Neural progenitor cell (in vitro differentiated cells): ENCODE measurements around the gene LCP1. TPM values are rescaled to one million over a fixed set of nuclear protein-coding genes. Genes with fewer than 3 reads are reported as not detected.

Source experiments
- DNase-seq: peaks from one replicate; pipeline ENCODE4 v3.0.0-alpha.2; 2016; ENCODE audit warnings: low spot score
- H2AFZ ChIP-seq: fragments of 200-600 bp; sonication (generic); replicated peaks from 2 replicates; pipeline ENCODE4 v1.6.1; 2016; ENCODE audit warnings: antibody characterized with exemption
- H3F3A ChIP-seq: fragments of 200-600 bp; sonication (generic); 2 replicates; pipeline ENCODE4 v1.6.1; 2016; ENCODE audit warnings: antibody characterized with exemption, low read depth
- H3K27ac ChIP-seq: fragments of 200-600 bp; sonication (generic); 2 replicates; pipeline ENCODE4 v1.5.1; 2016; ENCODE audit warnings: mild to moderate bottlenecking
- H3K27me3 ChIP-seq: fragments of 200-600 bp; sonication (generic); 2 replicates; pipeline ENCODE4 v1.6.1; 2016; ENCODE audit warnings: mild to moderate bottlenecking, moderate library complexity
- H3K36me3 ChIP-seq: fragments of 200-600 bp; sonication (generic); 2 replicates; pipeline ENCODE4 v1.5.1; 2016
- H3K4me1 ChIP-seq: fragments of 200-600 bp; sonication (generic); 2 replicates; pipeline ENCODE4 v1.6.1; 2016; ENCODE audit warnings: mixed run types
- H3K4me2 ChIP-seq: fragments of 200-600 bp; sonication (generic); 2 replicates; pipeline ENCODE4 v1.6.1; 2016
- H3K4me3 ChIP-seq: fragments of 200-600 bp; sonication (generic); 2 replicates; pipeline ENCODE4 v1.5.1; 2016
- H3K79me2 ChIP-seq: fragments of 200-600 bp; sonication (generic); 2 replicates; pipeline ENCODE4 v1.6.1; 2016; ENCODE audit warnings: low read depth
- H3K9ac ChIP-seq: fragments of 200-600 bp; sonication (generic); 2 replicates; pipeline ENCODE4 v1.6.1; 2016
- H3K9me3 ChIP-seq: fragments of 200-600 bp; sonication (generic); 2 replicates; pipeline ENCODE4 v1.5.1; 2016; ENCODE audit warnings: low read depth
- H4K20me1 ChIP-seq: fragments of 200-600 bp; sonication (generic); 2 replicates; pipeline ENCODE4 v1.6.1; 2016; ENCODE audit warnings: low read depth
- H3K27ac Mint-ChIP-seq: 3 replicates; pipeline ENCODE4 v1.8.0; 2021; ENCODE audit warnings: mixed read lengths
- H3K27me3 Mint-ChIP-seq: 2 replicates; pipeline ENCODE4 v1.8.0; 2022; ENCODE audit warnings: low read depth, mild to moderate bottlenecking, inconsistent platforms, moderate library complexity, mixed read lengths; ENCODE audit not compliant: insufficient read depth
- H3K36me3 Mint-ChIP-seq: 3 replicates; pipeline ENCODE4 v1.8.0; 2021; ENCODE audit warnings: mixed read lengths
- H3K4me1 Mint-ChIP-seq: 3 replicates; pipeline ENCODE4 v1.8.0; 2021; ENCODE audit warnings: mixed read lengths
- H3K4me3 Mint-ChIP-seq: 3 replicates; pipeline ENCODE4 v1.8.0; 2021; ENCODE audit warnings: mild to moderate bottlenecking, moderate library complexity, mixed read lengths
- H3K9me3 Mint-ChIP-seq: 3 replicates; pipeline ENCODE4 v1.8.0; 2020; ENCODE audit warnings: mixed read lengths
- CTCF ChIP-seq: fragments of 200-600 bp; sonication (generic); IDR thresholded peaks from 2 replicates; pipeline ENCODE4 v1.5.1; 2017; ENCODE audit warnings: antibody characterized with exemption, mild to moderate bottlenecking
- EZH2 ChIP-seq: fragments of 200-600 bp; sonication (generic); IDR thresholded peaks from 2 replicates; pipeline ENCODE4 v1.6.1; 2017; ENCODE audit warnings: antibody characterized with exemption, mild to moderate bottlenecking, moderate library complexity
- EZH2phosphoT487 ChIP-seq: fragments of 200-600 bp; sonication (generic); IDR thresholded peaks from 2 replicates; pipeline ENCODE4 v1.6.1; 2017; ENCODE audit warnings: antibody characterized with exemption
- total RNA-seq: library from RNA; depleted of rRNA; stranded (reverse); fragments of >200 nt; gene quantifications from 2 replicates; pipeline ENCODE4 v1.2.3, GENCODE V29; 2015; ENCODE audit warnings: low replicate concordance

Gene LCP1
- total RNA-seq, 1 donor from 2014 or later, result 2.2 TPM

- peak overlapping the region; percentile 80 for H3K4me2 ChIP-seq
- peaks cover 38% of the 10 kb centered on the region for H3K27me3 ChIP-seq
- H3K27ac Mint-ChIP-seq, result no peak overlapping the region
- peaks cover 17% of the 10 kb centered on the region for H3K4me1 ChIP-seq
- no peak overlapping the region for H3K4me3 ChIP-seq
- H3K79me2 ChIP-seq, result no peaks in the 10 kb centered on the region
- peaks cover 11% of the 10 kb centered on the region for H3F3A ChIP-seq
- no peaks in the 10 kb centered on the region for H4K20me1 ChIP-seq
- TF ChIP-seq EZH2 (no peak), CTCF (no peak), EZH2phosphoT487 (no peak)
- no peak for DNase-seq
- no peaks in the 10 kb centered on the region for H3K36me3 ChIP-seq
- H3K9ac ChIP-seq, result no peak overlapping the region
- no peaks in the 10 kb centered on the region for H3K9me3 Mint-ChIP-seq
- H3K9me3 ChIP-seq, result no peaks in the 10 kb centered on the region
- H3K36me3 Mint-ChIP-seq, result no peaks in the 10 kb centered on the region
- no peak overlapping the region for H3K27ac ChIP-seq
- peaks cover 18% of the 10 kb centered on the region for H3K4me1 Mint-ChIP-seq
- H2AFZ ChIP-seq, result no peak overlapping the region
- H3K27me3 Mint-ChIP-seq, result peaks cover 2% of the 10 kb centered on the region
- H3K4me3 Mint-ChIP-seq, result no peak overlapping the region
Measured at GRCh38 chr13:46210362-46211083, 28.5 kb upstream of the LCP1 start.

- no peaks in the 10 kb centered on the region for H3K27me3 Mint-ChIP-seq
- H3F3A ChIP-seq, result peaks cover 11% of the 10 kb centered on the region
- H3K4me3 Mint-ChIP-seq, result no peak overlapping the region
- H3K4me1 Mint-ChIP-seq, result peaks cover 18% of the 10 kb centered on the region
- H3K27ac ChIP-seq, result no peak overlapping the region
- no peaks in the 10 kb centered on the region for H3K36me3 ChIP-seq
- peaks cover 32% of the 10 kb centered on the region for H3K27me3 ChIP-seq
- peak overlapping the region; percentile 40 for H3K4me2 ChIP-seq
- H3K4me3 ChIP-seq, result no peak overlapping the region
- DNase-seq, result peak; percentile 49
- no peaks in the 10 kb centered on the region for H3K9me3 Mint-ChIP-seq
- peaks cover 17% of the 10 kb centered on the region for H3K4me1 ChIP-seq
- H3K9me3 ChIP-seq, result no peaks in the 10 kb centered on the region
- H3K9ac ChIP-seq, result no peak overlapping the region
- no peaks in the 10 kb centered on the region for H4K20me1 ChIP-seq
- no peak overlapping the region for H2AFZ ChIP-seq
- no peaks in the 10 kb centered on the region for H3K79me2 ChIP-seq
- no peak overlapping the region for H3K27ac Mint-ChIP-seq
- H3K36me3 Mint-ChIP-seq, result no peaks in the 10 kb centered on the region
- no peak for TF ChIP-seq EZH2
- no peak for TF ChIP-seq EZH2phosphoT487
- no peak for TF ChIP-seq CTCF
Measured at GRCh38 chr13:46207828-46208227, 25.9 kb upstream of the LCP1 start.

- Mint-ChIP-seq H3K4me3 (no peak overlapping the region), H3K4me1 (peaks cover 12% of the 10 kb centered on the region), H3K36me3 (no peaks in the 10 kb centered on the region), H3K27me3 (no peaks in the 10 kb centered on the region), H3K27ac (no peak overlapping the region), H3K9me3 (no peaks in the 10 kb centered on the region)
- Histone ChIP-seq H3K4me1 (peaks cover 13% of the 10 kb centered on the region), H3K4me3 (no peak overlapping the region), H3K27ac (no peak overlapping the region), H3K27me3 (peaks cover 15% of the 10 kb centered on the region), H2AFZ (no peak overlapping the region), H3K9ac (no peak overlapping the region), H3K79me2 (no peaks in the 10 kb centered on the region), H3F3A (peaks cover 7% of the 10 kb centered on the region), H4K20me1 (no peaks in the 10 kb centered on the region), H3K9me3 (no peaks in the 10 kb centered on the region), H3K36me3 (no peaks in the 10 kb centered on the region), H3K4me2 (no peak overlapping the region)
- DNase-seq, result no peak
- no peak for TF ChIP-seq EZH2
- TF ChIP-seq EZH2phosphoT487, result no peak
- TF ChIP-seq CTCF, result no peak
Measured at GRCh38 chr13:46206143-46206542, 24.2 kb upstream of the LCP1 start.
